Loucy (cell line): Measurements from ENCODE around the gene FAM89B.

Experiments
- H2AFZ ChIP-seq: fragments of 200-600 bp; sonication (generic); 2 replicates; pipeline ENCODE4 v1.6.0; 2016; ENCODE audit warnings: antibody characterized with exemption, mild to moderate bottlenecking, low read length, moderate library complexity
- H3F3A ChIP-seq: fragments of 200-600 bp; 2 replicates; pipeline ENCODE4 v1.6.0; 2016; ENCODE audit warnings: antibody characterized with exemption, low read depth, mild to moderate bottlenecking
- H3K27me3 ChIP-seq: fragments of 200-600 bp; sonication (generic); 2 replicates; pipeline ENCODE4 v1.6.1; 2014; ENCODE audit warnings: low read length, mild to moderate bottlenecking; ENCODE audit not compliant: insufficient read depth, poor library complexity, severe bottlenecking
- H3K36me3 ChIP-seq: fragments of 200-600 bp; sonication (generic); 2 replicates; pipeline ENCODE4 v1.6.1; 2016; ENCODE audit warnings: low read length; ENCODE audit not compliant: insufficient read depth
- H3K4me1 ChIP-seq: fragments of 200-600 bp; sonication (generic); 2 replicates; pipeline ENCODE4 v1.5.1; 2014; ENCODE audit warnings: low read length, mild to moderate bottlenecking; ENCODE audit not compliant: insufficient read depth, poor library complexity, severe bottlenecking
- H3K4me2 ChIP-seq: fragments of 200-600 bp; sonication (generic); 2 replicates; pipeline ENCODE4 v1.6.0; 2014; ENCODE audit warnings: antibody characterized with exemption, low read length, low read depth, mild to moderate bottlenecking; ENCODE audit not compliant: poor library complexity, severe bottlenecking
- H3K4me3 ChIP-seq: fragments of 200-600 bp; sonication (generic); 2 replicates; pipeline ENCODE4 v1.5.1; 2014; ENCODE audit warnings: low read length, mild to moderate bottlenecking, mixed read lengths; ENCODE audit not compliant: poor library complexity, severe bottlenecking
- H3K79me2 ChIP-seq: fragments of 200-600 bp; sonication (generic); 2 replicates; pipeline ENCODE4 v1.6.1; 2014; ENCODE audit warnings: low read length; ENCODE audit not compliant: insufficient read depth
- H3K9ac ChIP-seq: fragments of 200-600 bp; sonication (generic); 2 replicates; pipeline ENCODE4 v1.6.0; 2014; ENCODE audit warnings: mild to moderate bottlenecking, low read depth, low read length, moderate library complexity; ENCODE audit not compliant: poor library complexity, severe bottlenecking
- H3K9me2 ChIP-seq: fragments of 200-600 bp; sonication (generic); replicated peaks from 2 replicates; pipeline ENCODE4 v1.6.1; 2016; ENCODE audit warnings: low read depth, low read length, mixed read lengths
- H3K9me3 ChIP-seq: fragments of 200-600 bp; sonication (generic); 2 replicates; pipeline ENCODE4 v1.6.1; 2014; ENCODE audit warnings: mild to moderate bottlenecking, antibody characterized with exemption, low read length, low read depth; ENCODE audit not compliant: insufficient read depth
- H4K20me1 ChIP-seq: fragments of 200-600 bp; sonication (generic); 2 replicates; pipeline ENCODE4 v1.6.0; 2014; ENCODE audit warnings: antibody characterized with exemption, low read length, mild to moderate bottlenecking; ENCODE audit not compliant: insufficient read depth, poor library complexity, severe bottlenecking
- EZH2phosphoT487 ChIP-seq: fragments of 200-600 bp; IDR thresholded peaks from 2 replicates; pipeline ENCODE4 v1.6.1; 2018; ENCODE audit warnings: antibody characterized with exemption, mild to moderate bottlenecking, moderate library complexity, borderline replicate concordance
- TF ChIP-seq, protein P1 (sequence below): fragments of 200-600 bp; sonication (generic); conservative IDR thresholded peaks from 2 replicates; pipeline ENCODE4 v1.5.1; 2014; ENCODE audit warnings: mild to moderate bottlenecking, antibody characterized with exemption, low read length

The FAM89B gene

DNA sequence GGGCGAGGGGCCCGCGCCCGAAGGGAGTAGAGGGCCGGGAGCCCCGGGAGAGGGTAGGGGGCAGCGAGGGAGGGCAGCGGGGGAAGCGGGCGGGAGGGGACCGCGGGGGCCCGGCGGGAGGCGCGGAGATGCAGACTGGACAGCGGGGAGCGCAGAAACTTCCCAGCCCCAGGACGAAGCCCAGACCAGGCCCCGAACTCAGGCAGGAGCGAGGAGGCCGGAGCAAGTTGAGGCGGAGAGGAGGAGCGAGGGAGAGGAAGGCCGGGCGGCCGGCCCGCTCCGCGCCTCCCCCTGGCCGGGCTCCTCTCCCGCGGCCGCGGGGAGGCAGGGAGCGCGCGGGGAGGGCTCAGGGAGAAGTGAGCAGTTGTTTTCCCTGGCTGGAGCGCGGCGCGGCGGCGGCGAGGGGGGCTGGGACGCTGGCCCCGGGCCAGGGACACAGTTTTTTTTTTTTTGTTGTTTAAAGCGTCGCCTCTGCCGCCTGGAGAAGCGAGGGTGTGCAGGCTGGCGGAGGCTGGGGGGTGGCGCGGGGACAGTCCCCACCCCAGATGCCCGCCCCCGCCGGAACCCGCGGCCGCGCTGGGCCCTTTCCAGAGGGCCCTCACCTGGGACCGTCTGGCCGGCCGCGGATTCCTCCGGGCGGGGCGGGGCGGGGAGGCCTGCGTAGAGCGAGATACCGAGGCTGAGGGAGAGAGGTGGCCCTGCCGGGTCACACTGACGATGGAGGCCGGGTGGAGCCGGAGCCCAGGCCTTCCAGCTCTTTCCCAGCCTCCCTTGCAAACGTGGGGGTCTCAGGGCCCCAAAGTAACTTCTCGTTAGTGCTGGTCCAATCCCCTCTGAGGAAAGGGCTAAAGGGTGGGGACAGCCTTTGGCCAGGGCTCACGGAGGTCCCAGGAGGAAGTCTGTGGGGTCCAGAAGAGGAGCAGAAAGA, 14.1 kb upstream of the FAM89B start, which contains the start of gene LTBP3:
Gene LTBP3 (minus strand): TSS at position 358 of the 928 bp plus-strand sequence. CDS start 400 bp downstream, outside the sequence.
- Histone ChIP-seq H3F3A (no peaks in the 10 kb centered on the region), H3K9me2 (no peaks in the 10 kb centered on the region), H3K9me3 (no peaks in the 10 kb centered on the region), H3K4me1 (peaks cover 22% of the 10 kb centered on the region), H3K9ac (no peak within 1 kb of the TSS), H4K20me1 (no peaks in the 10 kb centered on the region), H3K4me3 (no peak within 1 kb of the TSS), H3K36me3 (no peaks in the 10 kb centered on the region), H3K4me2 (no peak within 1 kb of the TSS), H2AFZ (no peak within 1 kb of the TSS), H3K79me2 (no peaks in the 10 kb centered on the region), H3K27me3 (no peaks in the 10 kb centered on the region)
- TF ChIP-seq EZH2phosphoT487, result no peak
- TF ChIP-seq, protein P1, sequence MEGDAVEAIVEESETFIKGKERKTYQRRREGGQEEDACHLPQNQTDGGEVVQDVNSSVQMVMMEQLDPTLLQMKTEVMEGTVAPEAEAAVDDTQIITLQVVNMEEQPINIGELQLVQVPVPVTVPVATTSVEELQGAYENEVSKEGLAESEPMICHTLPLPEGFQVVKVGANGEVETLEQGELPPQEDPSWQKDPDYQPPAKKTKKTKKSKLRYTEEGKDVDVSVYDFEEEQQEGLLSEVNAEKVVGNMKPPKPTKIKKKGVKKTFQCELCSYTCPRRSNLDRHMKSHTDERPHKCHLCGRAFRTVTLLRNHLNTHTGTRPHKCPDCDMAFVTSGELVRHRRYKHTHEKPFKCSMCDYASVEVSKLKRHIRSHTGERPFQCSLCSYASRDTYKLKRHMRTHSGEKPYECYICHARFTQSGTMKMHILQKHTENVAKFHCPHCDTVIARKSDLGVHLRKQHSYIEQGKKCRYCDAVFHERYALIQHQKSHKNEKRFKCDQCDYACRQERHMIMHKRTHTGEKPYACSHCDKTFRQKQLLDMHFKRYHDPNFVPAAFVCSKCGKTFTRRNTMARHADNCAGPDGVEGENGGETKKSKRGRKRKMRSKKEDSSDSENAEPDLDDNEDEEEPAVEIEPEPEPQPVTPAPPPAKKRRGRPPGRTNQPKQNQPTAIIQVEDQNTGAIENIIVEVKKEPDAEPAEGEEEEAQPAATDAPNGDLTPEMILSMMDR, result no peak

DNA sequence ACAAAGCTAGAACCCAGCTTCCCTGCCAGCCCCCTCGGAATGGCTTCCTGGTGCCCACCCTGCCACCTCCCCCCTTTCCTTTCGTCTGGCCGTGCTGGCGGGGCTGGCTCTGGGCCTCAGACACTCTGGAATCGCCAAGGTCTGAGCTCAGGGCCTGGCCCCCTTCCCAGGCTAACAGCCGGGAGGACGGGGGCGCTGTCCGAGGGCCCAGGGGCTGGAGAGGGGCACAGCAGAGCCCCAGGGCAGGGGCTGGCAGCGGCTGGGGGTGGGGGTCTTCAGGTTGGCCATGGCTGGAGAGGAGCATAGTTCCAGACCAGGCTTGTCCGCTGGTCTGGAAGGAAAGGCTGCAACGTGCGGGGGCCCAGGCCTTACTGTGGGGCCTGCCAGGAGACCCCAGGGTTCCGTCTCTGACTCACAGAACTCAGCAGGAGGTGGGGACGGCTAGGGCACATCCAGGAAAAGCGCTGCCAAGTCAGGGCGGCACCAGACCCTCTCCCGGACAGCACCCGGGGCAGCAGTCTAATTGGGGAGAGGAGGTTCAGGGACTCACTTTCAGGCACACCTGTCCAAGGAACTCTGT, 13.3 kb upstream of the FAM89B start:
- H3K4me2 ChIP-seq, result no peak overlapping the region
- no peak overlapping the region for H3K4me3 ChIP-seq
- no peaks in the 10 kb centered on the region for H3K36me3 ChIP-seq
- TF ChIP-seq, protein P1, result no peak
- no peak for TF ChIP-seq EZH2phosphoT487
- H3K4me1 ChIP-seq, result peaks cover 15% of the 10 kb centered on the region
- no peaks in the 10 kb centered on the region for H3K79me2 ChIP-seq
- no peaks in the 10 kb centered on the region for H3K9me3 ChIP-seq
- no peak overlapping the region for H3K9ac ChIP-seq
- H4K20me1 ChIP-seq, result no peaks in the 10 kb centered on the region
- H2AFZ ChIP-seq, result no peak overlapping the region
- H3K9me2 ChIP-seq, result no peaks in the 10 kb centered on the region
- H3K27me3 ChIP-seq, result no peaks in the 10 kb centered on the region
- H3F3A ChIP-seq, result no peaks in the 10 kb centered on the region

DNA sequence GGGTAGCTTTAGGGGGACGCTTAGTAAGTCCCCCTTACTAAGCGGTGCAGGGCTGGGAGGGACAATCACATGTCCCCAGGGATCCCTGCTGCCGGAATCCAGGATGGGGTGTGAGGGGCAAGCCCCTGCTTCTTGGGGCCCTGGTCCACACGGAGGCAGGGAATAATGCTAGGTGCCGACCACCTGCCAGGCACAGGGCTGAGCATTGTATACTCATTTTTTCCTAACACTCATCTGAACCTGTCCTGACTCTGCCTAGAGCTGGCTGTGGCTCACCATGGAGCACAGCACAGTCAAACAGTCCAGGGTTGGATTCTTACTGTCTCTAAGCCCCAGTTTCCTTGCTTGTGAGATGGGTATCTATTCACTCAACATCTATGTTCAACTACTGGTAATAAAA, 12.8 kb upstream of the FAM89B start:
- Histone ChIP-seq H3K4me3 (no peak overlapping the region), H3K9me2 (no peaks in the 10 kb centered on the region), H2AFZ (no peak overlapping the region), H4K20me1 (no peaks in the 10 kb centered on the region), H3K4me1 (peaks cover 10% of the 10 kb centered on the region), H3F3A (no peaks in the 10 kb centered on the region), H3K9me3 (no peaks in the 10 kb centered on the region), H3K27me3 (no peaks in the 10 kb centered on the region), H3K9ac (no peak overlapping the region), H3K36me3 (no peaks in the 10 kb centered on the region), H3K79me2 (no peaks in the 10 kb centered on the region), H3K4me2 (no peak overlapping the region)
- TF ChIP-seq, protein P1, result no peak
- TF ChIP-seq EZH2phosphoT487, result no peak
